Fibroblast of lung (primary cell): ENCODE measurements around the gene L2HGDH.

Source experiments
- CTCF ChIP-seq, 2 donors: IDR thresholded peaks in 1 of 2; conservative IDR thresholded peaks in 1 of 2; 1 replicate in 1 of 2; 2 replicates in 1 of 2; pipeline ENCODE4 v1.5.1; 2011 to 2012; ENCODE audit warnings: low read length in 2 of 2, control low read depth in 1 of 2, inconsistent platforms in 1 of 2, low read depth in 1 of 2, mild to moderate bottlenecking in 1 of 2
- EZH2 ChIP-seq: IDR thresholded peaks from 2 replicates; pipeline ENCODE4 v1.5.1; 2012; ENCODE audit warnings: low read length, control low read depth, mild to moderate bottlenecking; ENCODE audit errors: missing control alignments

GRCh38 chr14:50340045-50340444 is 28.0 kb upstream of the L2HGDH start:
- TF ChIP-seq EZH2, result no peak
- TF ChIP-seq CTCF (conservative IDR thresholded peaks at IDR 0.05 in 1 of 2, IDR thresholded peaks at IDR 0.05 in 1 of 2; ENCODE audit: low read depth in 1 of 2, low read length in 2 of 2), result no peak
